ENCODE data around the gene FOXP1. TPM values are rescaled to one million over a fixed set of nuclear protein-coding genes. Genes with fewer than 3 reads are reported as not detected.
A peak's percentile ranks its signal among the peaks of the same experiment; 100 is the strongest.

Gene FOXP1
- total RNA-seq, 4 donors from 2014 or later, result 181 to 225 (median 205) TPM

DNA sequence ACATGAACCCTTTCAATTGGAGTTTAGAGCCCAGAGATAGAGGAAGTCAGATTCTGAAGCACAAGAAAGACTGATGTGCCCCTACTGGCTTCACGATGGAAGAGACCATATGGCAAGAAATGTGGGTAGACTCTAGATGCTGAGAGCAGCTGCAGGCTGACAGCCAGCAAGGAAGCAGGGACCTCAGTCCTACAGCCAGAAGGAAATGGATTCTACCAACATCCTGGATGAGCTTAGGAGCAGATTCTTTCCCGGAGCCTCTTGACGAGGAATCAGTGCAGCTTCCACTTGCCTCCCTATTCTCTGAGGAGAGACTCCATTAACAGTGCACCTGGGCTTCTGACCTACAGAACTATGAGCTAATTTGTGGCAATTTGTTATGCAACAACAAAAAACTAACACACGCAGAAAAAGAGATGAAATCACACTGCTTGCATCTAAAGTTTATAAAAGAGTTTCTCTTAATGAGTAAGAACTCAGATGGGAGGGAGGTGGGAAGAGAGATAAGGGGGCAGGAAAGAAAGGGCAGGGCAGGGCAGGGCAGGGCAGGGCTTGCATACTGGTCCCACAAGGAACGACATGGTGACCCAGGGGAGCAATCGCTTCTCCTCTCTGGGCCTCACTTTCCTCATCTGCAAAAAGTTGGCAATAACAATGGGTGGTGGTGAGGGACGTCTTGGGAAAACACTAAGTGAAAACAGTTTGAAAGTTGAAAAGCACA is 440.9 kb downstream of the FOXP1 start:
- H3K9me3 ChIP-seq, result no peaks in the 10 kb centered on the region
- H3K36me3 ChIP-seq, result no peaks in the 10 kb centered on the region
- intact Hi-C loops (cut with DNase I), result no loop called here
- no peak overlapping the region for H3K4me3 ChIP-seq
- TF ChIP-seq, protein P1, sequence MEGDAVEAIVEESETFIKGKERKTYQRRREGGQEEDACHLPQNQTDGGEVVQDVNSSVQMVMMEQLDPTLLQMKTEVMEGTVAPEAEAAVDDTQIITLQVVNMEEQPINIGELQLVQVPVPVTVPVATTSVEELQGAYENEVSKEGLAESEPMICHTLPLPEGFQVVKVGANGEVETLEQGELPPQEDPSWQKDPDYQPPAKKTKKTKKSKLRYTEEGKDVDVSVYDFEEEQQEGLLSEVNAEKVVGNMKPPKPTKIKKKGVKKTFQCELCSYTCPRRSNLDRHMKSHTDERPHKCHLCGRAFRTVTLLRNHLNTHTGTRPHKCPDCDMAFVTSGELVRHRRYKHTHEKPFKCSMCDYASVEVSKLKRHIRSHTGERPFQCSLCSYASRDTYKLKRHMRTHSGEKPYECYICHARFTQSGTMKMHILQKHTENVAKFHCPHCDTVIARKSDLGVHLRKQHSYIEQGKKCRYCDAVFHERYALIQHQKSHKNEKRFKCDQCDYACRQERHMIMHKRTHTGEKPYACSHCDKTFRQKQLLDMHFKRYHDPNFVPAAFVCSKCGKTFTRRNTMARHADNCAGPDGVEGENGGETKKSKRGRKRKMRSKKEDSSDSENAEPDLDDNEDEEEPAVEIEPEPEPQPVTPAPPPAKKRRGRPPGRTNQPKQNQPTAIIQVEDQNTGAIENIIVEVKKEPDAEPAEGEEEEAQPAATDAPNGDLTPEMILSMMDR (IDR thresholded peaks at IDR 0.05), result no peak
- TF ChIP-seq POLR2AphosphoS5 (IDR thresholded peaks at IDR 0.05) (no peak), POLR2A (IDR thresholded peaks at IDR 0.05; ENCODE audit: low read depth) (no peak), EP300 (IDR thresholded peaks at IDR 0.05) (no peak)
- no peaks in the 10 kb centered on the region for H3K27me3 ChIP-seq
- peak overlapping the region; percentile 23 to 71 (median 58) for H3K27ac ChIP-seq (replicated peaks in 1 of 4)
- WGBS, result 59% methylated on average over 7 of the region's 7 CpGs
- peaks cover 0 to 52% (median 16%) of the 10 kb centered on the region in 4 donors for H3K4me1 ChIP-seq
- DNase-seq (ENCODE audit: extremely low spot score), result no peak

GRCh38 chr3:71140477-71140876 is 443.1 kb downstream of the FOXP1 start:
- TF ChIP-seq POLR2AphosphoS5 (IDR thresholded peaks at IDR 0.05) (no peak), EP300 (IDR thresholded peaks at IDR 0.05) (no peak), POLR2A (IDR thresholded peaks at IDR 0.05; ENCODE audit: low read depth) (no peak)
- TF ChIP-seq, protein P1 (IDR thresholded peaks at IDR 0.05), result no peak
- Histone ChIP-seq H3K27me3 (no peaks in the 10 kb centered on the region), H3K4me1 (peaks cover 2 to 68% (median 33%) of the 10 kb centered on the region in 4 donors), H3K36me3 (no peaks in the 10 kb centered on the region), H3K9me3 (no peaks in the 10 kb centered on the region), H3K4me3 (no peak overlapping the region), H3K27ac (replicated peaks in 1 of 4) (peak overlapping the region in 3 of 4 donors; percentile 49 to 71 (median 66))
- intact Hi-C loops (cut with DNase I), result no loop called here
- WGBS, result 97% methylated on average over 3 of the region's 3 CpGs
- no peak for DNase-seq (ENCODE audit: extremely low spot score)

GRCh38 chr3:71139496-71139895 is 444.0 kb downstream of the FOXP1 start:
- whole genome bisulfite sequencing, result 86% methylated on average over 5 of the region's 5 CpGs
- no peak for DNase-seq (ENCODE audit: extremely low spot score)
- Histone ChIP-seq H3K9me3 (no peaks in the 10 kb centered on the region), H3K27me3 (no peaks in the 10 kb centered on the region), H3K4me3 (no peak overlapping the region), H3K4me1 (peaks cover 9 to 74% (median 42%) of the 10 kb centered on the region in 4 donors), H3K36me3 (no peaks in the 10 kb centered on the region), H3K27ac (replicated peaks in 1 of 4) (peak overlapping the region in 1 of 4 donors; percentile 14)
- TF ChIP-seq EP300 (IDR thresholded peaks at IDR 0.05) (no peak), POLR2A (IDR thresholded peaks at IDR 0.05; ENCODE audit: low read depth) (no peak), POLR2AphosphoS5 (IDR thresholded peaks at IDR 0.05) (no peak)
- TF ChIP-seq, protein P1 (IDR thresholded peaks at IDR 0.05), result no peak
- intact Hi-C loops (cut with DNase I), result no loop called here

GRCh38 chr3:71138410-71138809 is 445.1 kb downstream of the FOXP1 start:
- Histone ChIP-seq H3K4me1 (peaks cover 10 to 76% (median 52%) of the 10 kb centered on the region in 4 donors), H3K9me3 (no peaks in the 10 kb centered on the region), H3K4me3 (no peak overlapping the region), H3K27me3 (no peaks in the 10 kb centered on the region), H3K36me3 (no peaks in the 10 kb centered on the region), H3K27ac (replicated peaks in 1 of 4) (no peak overlapping the region)
- DNase-seq (ENCODE audit: extremely low spot score), result no peak
- TF ChIP-seq POLR2A (IDR thresholded peaks at IDR 0.05; ENCODE audit: low read depth) (no peak), POLR2AphosphoS5 (IDR thresholded peaks at IDR 0.05) (no peak), EP300 (IDR thresholded peaks at IDR 0.05) (no peak)
- TF ChIP-seq, protein P1 (IDR thresholded peaks at IDR 0.05), result no peak
- 96% methylated on average over 5 of the region's 5 CpGs for WGBS
- intact Hi-C loops (cut with DNase I), result no loop called here

All from esophagus muscularis mucosa (tissue), 4 donors.